Suprapubic skin (tissue), 4 donors: ENCODE measurements around the gene CRYBB3. TPM values are rescaled to one million over a fixed set of nuclear protein-coding genes. Genes with fewer than 3 reads are reported as not detected.

ENCODE experiments used
- DNase-seq, 2 donors: peaks; one replicate each; pipeline ENCODE4 v3.0.0-alpha.2; 2019; ENCODE audit warnings: low spot score in 2 of 2
- H3K27ac ChIP-seq: fragments of 200-600 bp; sonication (generic); one replicate; pipeline ENCODE4 v1.5.1; 2019
- H3K27me3 ChIP-seq: fragments of 200-600 bp; sonication (generic); one replicate; pipeline ENCODE4 v1.5.1; 2019
- H3K36me3 ChIP-seq: fragments of 200-600 bp; sonication (generic); one replicate; pipeline ENCODE4 v1.5.1; 2019
- H3K4me1 ChIP-seq: fragments of 200-600 bp; sonication (generic); one replicate; pipeline ENCODE4 v1.5.1; 2019
- H3K4me3 ChIP-seq: fragments of 200-600 bp; sonication (generic); one replicate; pipeline ENCODE4 v1.5.1; 2019; ENCODE audit warnings: mild to moderate bottlenecking
- H3K9me3 ChIP-seq: fragments of 200-600 bp; sonication (generic); one replicate; pipeline ENCODE4 v1.5.1; 2019
- CTCF ChIP-seq, 2 donors: fragments of 200-600 bp in 1 of 2; fragments of 450-650 bp in 1 of 2; sonication (generic) in 1 of 2; IDR thresholded peaks; one replicate each; pipeline ENCODE4 v1.5.1; 2016 to 2019; ENCODE audit warnings: antibody characterized with exemption in 2 of 2, mild to moderate bottlenecking in 1 of 2, moderate library complexity in 1 of 2
- EP300 ChIP-seq: sonication (generic); formaldehyde crosslinking; IDR thresholded peaks from one replicate; pipeline ENCODE4 v1.6.1; 2017; ENCODE audit warnings: antibody characterized with exemption
- POLR2A ChIP-seq, 2 donors: fragments of 450-650 bp; IDR thresholded peaks; one replicate each; pipeline ENCODE4 v1.6.1; 2017; ENCODE audit warnings: antibody characterized with exemption in 2 of 2, mild to moderate bottlenecking in 2 of 2, moderate library complexity in 2 of 2
- POLR2AphosphoS5 ChIP-seq, 3 donors: sonication (generic); formaldehyde crosslinking; IDR thresholded peaks; one replicate each; pipeline ENCODE4 v1.6.1; 2017; ENCODE audit warnings: antibody characterized with exemption in 3 of 3
- WGBS: methylation state at CpG from one replicate; pipeline ENCODE4 v1.1.5; 2018; 5-methylcytosine and 5-hydroxymethylcytosine counted together
- total RNA-seq, 4 donors: library from RNA; depleted of rRNA; stranded (reverse); fragments of >200 nt; gene quantifications; one replicate each; pipeline ENCODE4 v1.1.0, GENCODE V29; 2016

The CRYBB3 gene
- total RNA-seq, 4 donors from 2014 or later, result not detected

GRCh38 chr22:25183949-25184619 lies 15.6 kb upstream of the CRYBB3 start:
- 93% methylated on average over 11 of the region's 12 CpGs for WGBS
- H3K36me3 ChIP-seq, result peaks cover 71% of the 10 kb centered on the region
- TF ChIP-seq EP300 (no peak), POLR2A (IDR thresholded peaks at IDR 0.05) (no peak), CTCF (IDR thresholded peaks at IDR 0.05) (no peak), POLR2AphosphoS5 (IDR thresholded peaks at IDR 0.05) (no peak)

GRCh38 chr22:25186140-25186539 lies 13.5 kb upstream of the CRYBB3 start:
- Histone ChIP-seq H3K4me1 (peaks cover 3% of the 10 kb centered on the region), H3K27ac (no peak overlapping the region), H3K4me3 (no peak overlapping the region), H3K27me3 (no peaks in the 10 kb centered on the region), H3K9me3 (no peaks in the 10 kb centered on the region), H3K36me3 (peaks cover 69% of the 10 kb centered on the region)
- WGBS, result 89% methylated on average over 3 of the region's 3 CpGs
- TF ChIP-seq POLR2A (IDR thresholded peaks at IDR 0.05), result no peak
- TF ChIP-seq POLR2AphosphoS5 (IDR thresholded peaks at IDR 0.05), result no peak
- no peak for TF ChIP-seq EP300
- no peak for TF ChIP-seq CTCF (IDR thresholded peaks at IDR 0.05)
- DNase-seq, result no peak

More at GRCh38 chr22:25183949-25184619, 15.6 kb upstream of the CRYBB3 start:
- H3K4me3 ChIP-seq, result no peak overlapping the region
- H3K27ac ChIP-seq, result no peak overlapping the region
- no peaks in the 10 kb centered on the region for H3K9me3 ChIP-seq
- no peaks in the 10 kb centered on the region for H3K27me3 ChIP-seq
- peaks cover 3% of the 10 kb centered on the region for H3K4me1 ChIP-seq
- no peak for DNase-seq

GRCh38 chr22:25187469-25187868 lies 12.2 kb upstream of the CRYBB3 start:
- 80% methylated on average over 6 of the region's 6 CpGs for WGBS
- DNase-seq, result no peak
- no peak overlapping the region for H3K4me3 ChIP-seq
- no peak overlapping the region for H3K27ac ChIP-seq
- H3K4me1 ChIP-seq, result peaks cover 3% of the 10 kb centered on the region
- H3K9me3 ChIP-seq, result no peaks in the 10 kb centered on the region
- peaks cover 75% of the 10 kb centered on the region for H3K36me3 ChIP-seq
- H3K27me3 ChIP-seq, result no peaks in the 10 kb centered on the region
- TF ChIP-seq CTCF (IDR thresholded peaks at IDR 0.05) (no peak), POLR2AphosphoS5 (IDR thresholded peaks at IDR 0.05) (no peak), POLR2A (IDR thresholded peaks at IDR 0.05) (no peak), EP300 (no peak)

GRCh38 chr22:25192406-25192805 lies 7.3 kb upstream of the CRYBB3 start:
- Histone ChIP-seq H3K4me1 (no peaks in the 10 kb centered on the region), H3K27me3 (no peaks in the 10 kb centered on the region), H3K4me3 (no peak overlapping the region), H3K9me3 (no peaks in the 10 kb centered on the region), H3K27ac (no peak overlapping the region), H3K36me3 (peaks cover 68% of the 10 kb centered on the region)
- 86% methylated on average over 12 of the region's 12 CpGs for WGBS
- TF ChIP-seq CTCF (IDR thresholded peaks at IDR 0.05), result no peak
- TF ChIP-seq POLR2AphosphoS5 (IDR thresholded peaks at IDR 0.05), result no peak
- TF ChIP-seq EP300, result no peak
- TF ChIP-seq POLR2A (IDR thresholded peaks at IDR 0.05), result no peak
- DNase-seq, result no peak

GRCh38 chr22:25193130-25193529 lies 6.5 kb upstream of the CRYBB3 start:
- Histone ChIP-seq H3K27ac (no peak overlapping the region), H3K4me1 (no peaks in the 10 kb centered on the region), H3K27me3 (no peaks in the 10 kb centered on the region), H3K4me3 (no peak overlapping the region), H3K9me3 (no peaks in the 10 kb centered on the region), H3K36me3 (peaks cover 64% of the 10 kb centered on the region)
- WGBS, result 68% methylated on average over 4 of the region's 4 CpGs
- TF ChIP-seq CTCF (IDR thresholded peaks at IDR 0.05) (no peak), EP300 (no peak), POLR2A (IDR thresholded peaks at IDR 0.05) (no peak), POLR2AphosphoS5 (IDR thresholded peaks at IDR 0.05) (no peak)
- no peak for DNase-seq
